Midbrain (tissue), 1 donor: ENCODE measurements around the gene F8.
"Not testable (repeated sequence)": the region's sequence is repeated elsewhere in the genome, so short reads cannot be mapped to it uniquely, and the experiment has no call there.

ENCODE experiments used
- DNase-seq: peaks from one replicate; lab custom pipeline; 2025; lab: John Stamatoyannopoulos, UW

Gene F8

DNA sequence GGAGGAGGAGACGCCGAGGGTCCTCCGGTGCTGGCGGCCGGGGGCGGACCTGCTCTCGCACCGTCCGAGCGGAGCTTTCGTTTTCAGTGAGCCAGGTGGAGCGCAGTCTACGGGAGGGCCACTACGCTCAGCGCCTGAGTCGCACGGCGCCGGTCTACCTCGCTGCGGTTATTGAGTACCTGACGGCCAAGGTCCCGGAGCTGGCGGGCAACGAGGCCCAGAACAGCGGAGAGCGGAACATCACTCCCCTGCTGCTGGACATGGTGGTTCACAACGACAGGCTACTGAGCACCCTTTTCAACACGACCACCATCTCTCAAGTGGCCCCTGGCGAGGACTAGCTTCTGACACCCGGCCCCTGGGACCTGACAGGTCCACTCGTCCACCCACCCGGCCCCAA is 137.5 kb downstream of the F8 start:
- DNase-seq, result not testable (repeated sequence)

DNA sequence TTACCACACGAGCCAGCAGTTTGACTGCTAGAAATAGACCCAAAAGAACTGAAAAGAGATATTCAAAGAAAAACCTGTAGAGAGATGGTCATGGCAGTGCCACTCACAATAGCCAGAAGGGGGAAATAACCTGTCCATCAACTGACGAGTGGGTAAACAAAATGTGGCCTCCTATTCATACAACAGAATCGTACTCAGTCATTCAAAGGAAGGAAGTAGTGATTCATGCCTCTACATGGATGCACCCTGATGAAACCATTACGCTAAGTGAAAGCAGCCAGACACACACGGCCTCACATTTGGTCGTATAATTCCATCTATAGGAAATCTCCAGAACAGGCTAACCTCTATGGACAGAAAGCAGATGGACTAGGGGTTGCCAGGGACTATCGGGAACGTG is 138.5 kb downstream of the F8 start:
- not testable (repeated sequence) for DNase-seq

DNA sequence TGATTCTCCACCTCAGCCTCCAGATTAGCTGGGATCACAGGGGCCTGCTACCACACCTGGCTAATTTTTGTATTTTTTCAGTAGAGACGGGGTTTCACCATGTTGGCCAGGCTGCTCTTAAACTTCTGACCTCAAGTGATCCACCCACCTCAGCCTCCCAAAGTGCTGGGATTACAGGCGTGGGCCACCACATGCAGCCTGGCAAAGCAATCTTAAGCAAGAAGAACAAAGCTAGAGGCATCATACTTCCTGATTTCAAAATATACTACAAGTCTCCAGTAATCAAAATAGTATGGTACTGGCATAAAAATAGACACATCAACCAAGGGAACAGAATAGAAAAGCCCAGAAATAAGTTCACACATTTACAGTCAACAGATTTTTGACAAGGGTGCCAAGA is 149.2 kb downstream of the F8 start:
- DNase-seq, result no peak

DNA sequence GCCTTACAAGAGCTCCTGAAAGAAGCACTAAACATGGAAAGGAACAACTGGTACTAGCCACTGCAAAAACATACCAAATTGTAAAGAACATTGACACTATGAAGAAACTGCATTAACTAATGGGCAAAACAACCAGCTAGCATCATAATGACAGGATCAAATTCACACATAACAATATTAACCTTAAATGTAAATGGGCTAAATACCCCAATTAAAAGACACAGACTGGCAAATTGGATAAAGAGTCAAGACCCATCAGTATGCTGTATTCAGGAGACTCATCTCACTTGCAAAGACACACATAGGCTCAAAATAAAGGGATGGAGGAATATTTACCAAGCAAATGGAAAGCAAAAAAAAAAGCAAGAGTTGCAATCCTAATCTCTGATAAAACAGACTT is 154.0 kb downstream of the F8 start:
- DNase-seq, result not testable (repeated sequence)

DNA sequence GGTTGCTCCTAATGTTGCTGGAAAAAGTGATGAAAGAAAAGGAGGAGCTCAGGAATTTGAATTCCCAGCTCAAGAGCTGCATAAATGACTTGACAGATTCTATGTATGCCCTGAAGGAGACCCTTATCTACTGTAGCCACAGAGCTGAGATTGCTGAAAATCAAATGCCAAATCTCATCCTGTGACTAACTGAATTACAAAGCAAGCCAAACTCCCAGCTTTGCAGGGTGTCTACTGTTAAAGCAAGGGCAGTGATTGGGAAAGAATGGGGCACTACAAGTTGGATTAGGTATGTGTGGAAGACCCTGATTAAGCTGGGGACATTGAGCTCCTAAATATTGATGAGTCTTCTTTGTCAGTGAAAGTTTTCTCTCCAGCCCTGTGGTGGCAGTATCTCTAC is 167.3 kb downstream of the F8 start:
- DNase-seq, result no peak

DNA sequence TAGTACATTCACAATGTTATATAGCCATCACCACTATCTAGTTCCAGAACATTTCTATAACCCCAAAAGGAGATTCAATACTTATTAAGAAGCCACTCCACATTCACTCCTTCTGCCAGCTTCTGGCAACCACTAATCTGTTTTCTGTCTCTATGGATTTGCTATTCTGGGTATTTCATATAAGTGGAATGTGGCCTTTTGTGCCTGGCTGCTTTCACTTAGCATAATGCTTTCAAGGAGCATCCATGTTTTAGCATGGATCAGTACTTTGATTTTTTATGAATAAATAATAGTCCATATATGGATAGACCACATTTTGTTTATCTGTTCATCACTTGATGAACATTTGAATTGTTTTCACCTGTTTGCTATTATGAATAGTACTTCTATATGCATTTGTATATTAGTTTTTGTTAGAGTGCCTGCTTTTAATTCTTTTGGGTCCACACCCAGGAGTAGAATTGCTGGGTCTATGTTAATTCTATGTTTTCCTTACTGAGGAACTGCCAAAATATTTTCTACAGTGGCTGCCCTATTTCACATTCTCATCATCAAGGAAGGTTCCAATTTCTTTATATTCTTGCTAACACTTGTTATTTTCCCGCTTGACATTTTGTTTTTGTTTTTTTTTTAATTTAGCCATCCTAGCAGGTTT is 171.4 kb downstream of the F8 start:
- no peak for DNase-seq

DNA sequence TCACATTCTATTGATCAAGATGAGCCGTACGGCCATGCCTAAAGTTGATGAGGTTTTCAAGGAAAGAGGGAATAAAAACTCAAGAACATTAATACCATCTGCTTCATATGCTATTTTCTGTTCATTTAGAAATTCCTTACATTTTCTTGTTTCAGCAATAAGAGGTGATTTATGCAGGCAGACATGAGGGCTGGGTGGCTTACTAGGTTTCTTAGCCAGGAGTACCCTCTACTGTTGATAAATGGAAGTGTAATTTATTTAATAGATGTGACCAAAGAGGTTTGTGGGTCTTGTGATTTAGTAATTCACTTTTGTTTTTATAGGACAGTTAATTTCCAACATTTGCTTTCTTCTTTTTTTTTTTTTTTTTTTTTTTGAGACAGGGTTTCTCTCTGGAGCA is 181.7 kb downstream of the F8 start:
- peak; percentile 4 for DNase-seq

DNA sequence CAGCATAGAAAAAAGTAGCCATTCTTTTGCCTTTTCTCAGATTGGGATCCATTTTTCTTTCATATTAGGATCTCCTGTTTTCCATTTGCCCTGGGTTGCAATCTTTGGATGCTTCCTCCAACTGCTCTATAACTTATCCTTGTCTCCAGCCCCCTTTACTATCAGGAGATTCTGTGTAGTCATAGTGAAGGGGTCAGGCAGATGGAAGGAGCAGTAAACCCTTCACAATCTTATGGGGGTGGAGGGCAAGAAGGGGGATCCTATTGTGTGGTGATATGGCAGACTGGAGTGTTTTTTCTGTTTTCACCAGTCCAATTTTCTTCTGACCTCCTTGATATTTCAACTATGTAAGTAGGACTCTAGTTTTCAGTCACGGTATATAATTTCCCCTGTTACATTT is 186.4 kb downstream of the F8 start:
- DNase-seq, result no peak

DNA sequence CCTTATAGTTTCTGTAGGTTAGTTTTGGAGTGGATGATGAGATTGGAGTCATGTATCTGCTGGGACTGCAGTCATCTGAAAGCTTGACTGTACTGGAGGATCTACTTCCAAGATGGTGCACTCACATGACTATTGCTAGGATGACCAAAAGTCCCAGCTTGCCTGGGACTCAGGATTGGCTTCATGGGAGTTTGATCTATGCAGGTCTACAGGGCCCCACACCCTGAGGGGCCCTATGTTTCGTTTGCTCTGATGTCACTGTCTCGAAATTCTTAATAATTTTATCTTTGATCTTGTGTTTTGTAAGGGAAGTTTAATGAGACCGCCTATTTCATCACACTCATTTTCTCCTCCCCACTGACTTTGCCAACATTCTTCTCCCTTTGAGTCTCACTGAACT is 188.0 kb downstream of the F8 start, which contains the start of gene SMIM9:
SMIM9 (minus strand) TSS at position 101 of the 400 bp plus-strand sequence. CDS start 3,806 bp downstream, outside the sequence.
- DNase-seq, result no peak

DNA sequence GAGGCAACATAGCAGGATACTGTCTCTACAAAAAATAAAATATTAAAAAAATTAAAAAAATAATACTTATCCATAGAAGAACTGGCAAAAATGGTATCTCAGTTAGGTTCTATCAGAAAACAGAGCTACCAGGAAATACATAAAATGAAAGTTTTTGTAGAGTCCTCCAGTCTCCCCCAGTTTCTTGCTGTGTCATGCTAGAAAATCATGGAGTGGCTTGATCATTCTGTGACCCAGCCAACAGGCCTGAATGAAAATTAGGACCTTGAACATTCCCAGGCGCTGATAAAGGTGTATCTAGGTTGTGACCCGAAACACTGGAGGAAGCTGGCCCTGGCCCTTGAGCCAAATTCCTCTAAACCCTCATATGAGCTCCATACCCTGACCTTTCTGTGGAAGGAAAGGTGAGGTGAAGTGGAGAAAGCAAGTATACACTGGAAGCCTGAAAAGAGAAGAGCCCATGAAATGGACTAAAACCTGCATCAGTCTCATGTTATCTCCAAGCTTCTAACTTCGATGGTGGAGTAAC is 188.7 kb downstream of the F8 start:
- no peak for DNase-seq

DNA sequence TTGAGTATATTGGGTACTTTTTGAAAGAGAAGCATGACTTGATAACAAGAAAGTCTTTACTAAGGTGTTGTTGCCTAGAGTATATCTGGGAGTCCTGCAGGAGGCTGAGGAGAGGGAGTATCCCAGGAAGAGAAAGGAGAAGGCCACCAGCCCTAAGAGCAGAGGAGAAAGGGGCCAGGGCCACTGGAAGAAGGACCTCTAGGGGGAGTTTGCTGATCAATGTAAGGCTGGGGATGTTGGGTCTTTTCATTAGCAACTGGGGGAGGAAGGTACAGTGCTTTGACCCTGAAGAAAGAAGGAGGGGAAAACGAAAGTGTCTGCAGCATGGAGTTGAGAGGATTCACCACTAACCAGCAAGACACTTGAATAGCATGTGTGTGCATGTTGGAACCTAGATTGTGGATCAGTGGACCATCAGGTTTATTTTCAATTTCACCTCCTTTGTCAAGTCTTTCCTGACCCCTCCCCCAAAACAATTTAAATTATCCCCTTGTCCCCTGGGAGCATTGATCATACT is 192.5 kb downstream of the F8 start:
- no peak for DNase-seq

DNA sequence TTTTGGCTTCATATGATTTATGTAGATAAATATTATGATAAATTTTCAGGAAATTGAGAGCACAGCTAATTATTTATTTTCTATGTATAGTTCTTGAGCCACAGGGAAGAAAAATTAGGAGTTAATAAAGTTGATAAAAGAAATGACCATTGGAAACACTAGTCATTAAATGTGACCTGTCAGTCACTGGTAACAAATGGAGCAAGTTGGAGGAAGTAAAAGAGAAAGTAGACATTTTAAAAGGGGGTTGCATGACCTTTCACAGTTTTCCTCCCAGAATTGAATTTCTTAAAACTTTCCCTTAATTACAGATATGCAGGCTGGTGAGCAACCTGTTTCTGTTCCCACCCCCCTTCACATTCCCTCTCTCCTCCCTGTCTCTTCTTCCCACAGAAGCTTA is 193.4 kb downstream of the F8 start:
- DNase-seq, result no peak

DNA sequence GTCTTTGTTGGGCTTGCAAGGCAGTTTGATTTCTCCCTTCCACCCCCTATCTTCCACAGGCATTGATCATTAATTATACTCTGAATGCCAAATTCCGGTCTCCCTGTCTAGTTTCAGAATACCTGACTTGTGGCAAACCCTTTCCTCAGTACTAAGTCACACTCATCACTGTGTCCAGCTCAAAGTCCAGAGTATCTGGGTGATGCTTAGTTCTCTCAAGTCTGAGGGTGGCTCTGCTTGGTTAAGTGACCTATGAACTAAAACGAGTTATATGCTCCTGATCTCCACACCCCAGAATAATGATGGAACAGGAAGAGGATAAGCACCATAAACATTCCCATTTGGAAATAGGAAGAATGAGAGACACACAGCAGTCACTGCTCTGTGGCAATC is 194.5 kb downstream of the F8 start:
- DNase-seq, result no peak

DNA sequence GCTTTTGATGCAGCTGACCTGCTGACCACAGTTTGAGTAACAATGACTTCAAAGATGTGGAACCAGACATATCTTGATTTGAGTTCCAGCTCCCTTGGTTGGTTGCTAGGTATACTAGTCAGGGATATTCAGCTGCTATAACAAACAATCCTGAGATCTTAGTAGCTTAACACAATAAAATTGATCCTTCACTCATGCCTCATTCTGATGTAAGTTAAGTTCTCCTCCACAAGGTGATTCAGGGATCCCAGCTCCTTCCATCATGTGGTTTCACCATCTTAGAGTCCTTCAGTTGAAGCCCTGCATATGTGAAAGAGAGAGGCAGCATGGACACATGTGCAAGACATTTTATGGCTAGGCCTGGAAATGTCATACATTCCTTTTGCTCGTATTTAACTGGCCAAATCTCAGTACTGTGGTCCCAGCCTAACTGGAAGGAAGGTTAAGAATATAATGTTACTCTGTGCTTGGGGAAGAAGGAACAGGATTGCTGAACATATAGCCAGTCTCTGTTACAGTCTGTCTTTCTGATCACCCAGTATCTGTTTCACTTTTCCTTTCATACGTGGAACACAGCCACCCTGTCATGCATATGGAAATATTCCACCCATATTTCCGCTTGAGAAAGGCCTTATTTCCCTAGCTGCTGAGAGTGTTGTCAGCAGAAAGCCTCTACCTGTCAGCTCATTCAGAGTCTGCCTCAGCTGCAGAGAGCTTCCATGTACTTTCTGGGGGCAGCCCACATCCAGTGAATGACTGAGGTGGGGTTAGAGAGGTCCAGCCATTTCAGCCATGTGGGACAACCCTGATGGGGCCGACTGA is 195.1 kb downstream of the F8 start:
- no peak for DNase-seq

DNA sequence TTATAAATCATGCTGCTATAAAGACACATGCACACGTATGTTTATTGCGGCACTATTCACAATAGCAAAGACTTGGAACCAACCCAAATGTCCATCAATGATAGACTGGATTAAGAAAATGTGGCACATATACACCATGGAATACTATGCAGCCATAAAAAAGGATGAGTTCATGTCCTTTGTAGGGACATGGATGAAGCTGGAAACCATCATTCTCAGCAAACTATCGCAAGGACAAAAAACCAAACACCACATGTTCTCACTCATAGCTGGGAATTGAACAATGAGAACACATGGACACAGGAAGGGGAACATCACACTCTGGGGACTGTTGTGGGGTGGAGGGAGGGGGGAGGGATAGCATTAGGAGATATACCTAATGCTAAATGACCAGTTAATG is 196.9 kb downstream of the F8 start:
- DNase-seq, result not testable (repeated sequence)

DNA sequence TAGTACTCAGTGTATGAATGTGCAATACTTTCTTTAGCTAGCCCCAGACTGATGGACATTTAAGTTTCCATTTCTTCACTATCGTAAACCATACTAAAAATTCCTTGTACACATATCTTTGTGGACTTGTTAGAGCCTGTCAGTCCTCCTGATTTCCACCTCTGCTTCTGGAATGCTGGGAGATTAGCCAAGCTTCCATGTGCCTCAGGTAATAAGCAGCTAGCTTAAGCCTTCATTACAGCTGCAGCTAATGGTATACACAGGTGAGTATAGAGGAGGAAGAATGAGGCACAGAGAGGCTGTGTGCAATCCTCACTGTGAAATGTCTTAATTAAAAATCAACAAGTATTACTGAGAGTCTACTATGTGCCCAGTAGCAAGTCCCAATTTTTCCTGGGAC is 197.9 kb downstream of the F8 start:
- DNase-seq, result no peak

DNA sequence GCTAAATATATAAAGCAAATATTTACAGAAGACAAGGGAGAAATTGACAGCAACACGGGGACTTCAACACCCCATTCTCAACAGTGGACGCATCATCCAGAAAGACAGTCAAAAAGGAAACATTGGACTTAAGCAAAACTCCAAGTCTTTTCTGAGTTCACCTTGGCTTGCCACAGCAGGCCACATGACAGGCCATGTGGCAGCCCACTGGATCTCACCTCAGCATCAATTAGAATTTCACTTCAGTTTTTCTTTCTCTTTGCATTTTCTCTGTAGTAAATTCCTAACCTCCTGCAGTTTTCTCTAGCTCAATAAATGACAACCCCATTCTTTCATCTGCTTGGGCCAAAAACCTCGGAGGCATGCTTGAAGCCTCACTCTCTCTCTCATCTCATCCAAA is 200.5 kb downstream of the F8 start:
- no peak for DNase-seq

DNA sequence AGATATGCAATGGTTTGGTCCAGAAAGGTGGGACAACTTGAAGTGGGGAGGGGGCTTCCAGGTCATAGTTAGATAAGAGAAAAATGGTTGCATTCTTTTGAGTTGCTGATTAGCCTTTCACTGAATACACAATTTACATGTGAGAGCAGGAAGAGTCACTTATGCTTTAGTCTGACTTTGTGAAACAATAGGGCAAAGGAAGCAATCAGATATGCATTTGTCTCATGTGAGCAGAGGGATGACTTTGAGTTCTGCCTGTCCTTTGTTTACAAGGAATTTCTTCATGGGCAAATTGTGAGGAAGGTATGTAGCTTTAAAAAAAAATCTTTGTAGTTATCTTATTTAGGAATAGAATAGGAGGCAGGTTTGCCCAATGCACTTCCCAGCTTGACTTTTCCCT is 201.0 kb downstream of the F8 start:
- no peak for DNase-seq

DNA sequence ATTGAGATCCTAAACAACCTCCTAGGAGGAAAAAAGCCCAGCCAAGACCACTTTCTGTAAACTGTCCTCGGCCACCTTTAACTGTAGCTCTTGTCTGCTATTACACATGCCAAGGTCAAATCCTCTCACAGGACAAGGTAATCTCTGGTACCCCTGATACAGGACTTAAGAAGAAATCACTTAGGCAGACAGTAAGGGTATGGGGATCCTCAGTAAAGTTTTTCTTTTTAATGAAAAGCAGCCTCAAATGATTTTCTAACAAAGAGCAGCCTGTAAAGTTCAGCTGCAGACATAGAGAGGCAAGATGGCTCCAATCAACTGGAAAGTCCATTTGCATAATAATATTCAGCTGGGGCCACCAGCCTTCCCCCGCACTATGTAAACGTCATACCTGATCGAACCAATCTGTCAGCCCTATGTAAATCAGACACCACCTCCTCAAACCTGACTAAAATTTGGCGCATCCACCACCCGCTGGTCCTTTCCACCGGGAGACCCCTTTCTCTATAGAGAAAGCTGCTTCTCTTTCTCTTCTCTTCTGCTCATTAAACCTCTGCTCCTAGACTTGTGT is 202.7 kb downstream of the F8 start:
- DNase-seq, result no peak

DNA sequence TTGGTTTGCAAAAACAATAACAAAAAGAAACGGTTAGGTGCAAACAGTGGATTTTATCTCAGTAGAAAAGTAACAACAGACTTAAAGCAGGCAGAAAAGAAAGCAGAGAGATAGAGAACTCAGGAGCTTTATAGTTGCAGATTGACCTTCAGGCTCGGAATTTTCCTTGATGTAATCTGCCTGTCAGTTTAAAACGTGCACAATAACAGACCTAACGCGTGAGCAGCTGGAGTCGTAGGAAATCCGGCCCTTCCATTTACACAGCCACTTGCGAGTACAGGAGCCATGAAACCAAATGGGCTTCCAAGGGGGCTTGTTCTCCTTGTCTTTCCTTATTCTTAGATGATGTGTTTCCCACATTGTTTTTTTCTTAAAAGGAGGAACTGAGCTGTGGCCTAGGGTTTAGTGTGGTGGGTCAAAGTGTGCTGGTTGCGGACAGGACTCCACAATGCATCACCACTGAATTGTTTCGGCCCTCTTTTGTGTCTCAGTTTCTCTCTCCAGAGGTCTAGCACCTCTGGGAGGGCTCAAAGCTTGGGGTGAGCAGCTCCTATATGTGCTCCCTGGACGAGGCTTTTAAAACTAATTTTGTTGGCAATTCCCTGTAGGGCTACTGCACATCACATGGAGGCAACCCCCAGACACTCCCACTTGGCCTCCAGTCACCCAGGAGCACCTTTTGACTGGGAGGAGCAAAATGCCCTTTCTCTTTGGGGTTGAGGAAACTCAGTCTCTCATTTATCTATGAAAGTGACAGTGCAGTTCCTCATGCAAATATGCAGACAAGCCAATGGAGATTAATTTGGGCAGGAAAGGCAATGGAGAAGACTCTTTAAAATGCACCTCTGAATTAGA is 203.4 kb downstream of the F8 start:
- DNase-seq, result no peak

DNA sequence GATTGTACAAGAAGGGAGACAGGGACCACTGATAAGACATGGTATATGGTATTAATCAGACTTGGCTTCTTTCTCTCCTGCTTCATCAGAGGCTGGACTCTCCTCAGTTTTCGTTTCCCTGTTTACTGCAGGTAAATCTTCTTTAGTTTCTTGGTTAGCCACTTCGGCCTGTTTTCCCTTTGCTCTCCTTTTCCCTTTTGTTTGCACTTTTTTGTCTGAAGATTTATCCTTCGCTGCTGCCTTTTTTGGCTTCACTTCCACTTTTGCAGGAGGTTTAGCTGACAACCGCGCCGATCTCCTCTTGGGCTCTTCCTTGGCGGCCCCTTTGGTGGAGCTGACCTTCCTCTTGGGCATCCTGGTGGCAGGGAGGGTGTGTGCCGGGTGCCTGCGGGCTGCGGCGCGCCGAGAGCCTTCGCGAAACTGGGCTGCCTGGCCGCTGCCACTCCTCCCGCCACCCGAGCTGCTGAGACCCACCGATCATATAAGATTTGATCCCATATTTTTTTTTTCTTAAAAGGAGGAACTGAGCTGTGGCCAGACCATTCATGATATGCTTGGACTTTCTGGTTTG is 205.4 kb downstream of the F8 start:
- not testable (repeated sequence) for DNase-seq
